Endothelial cell of umbilical vein (primary cell): ENCODE results near the gene LMTK2. TPM values are rescaled to one million over a fixed set of nuclear protein-coding genes. Genes with fewer than 3 reads are reported as not detected.

ENCODE experiments used
- BruUV-seq: library from RNA; stranded (reverse); fragments of 400-500 nt; replicated peaks from 2 replicates; lab custom pipeline; 2021; lab: Mats Ljungman, UMichigan
- CTCF ChIA-PET: fragments of 300-600, 350-600 bp; sonication (Branson Sonifier 250); formaldehyde crosslinking; loops from one replicate; lab custom pipeline; 2021; ENCODE audit warnings: antibody characterized with exemption, inconsistent platforms; lab: Charles Lee
- POLR2A ChIA-PET: fragments of 300-600, 350-600 bp; sonication (Branson Sonifier 250); formaldehyde crosslinking; loops from one replicate; lab custom pipeline; 2021; ENCODE audit warnings: antibody characterized with exemption, inconsistent platforms; lab: Charles Lee
- DNase-seq: peaks from one replicate; pipeline ENCODE4 v3.0.0-alpha.2; 2011; ENCODE audit warnings: low read depth, low spot score
- FAIRE-seq: peaks from 2 replicates; lab custom pipeline; 2011; peaks lifted over from hg19 to GRCh38; lab: Jason Lieb, UNC
- H2AFZ ChIP-seq: 2 replicates; pipeline ENCODE4 v1.6.0; 2012; ENCODE audit warnings: low read depth, low read length, control low read depth, inconsistent platforms
- H3K27ac ChIP-seq: 2 replicates; pipeline ENCODE4 v1.5.1; 2011; ENCODE audit warnings: low read depth, mild to moderate bottlenecking, control low read depth, low read length, moderate library complexity; ENCODE audit not compliant: insufficient read depth
- H3K27me3 ChIP-seq, 2 experiments: 2 replicates each; pipeline versions ENCODE4 v1.6.0 to v1.6.1; 2011; ENCODE audit warnings: low read length in 2 of 2, mixed read lengths in 1 of 2; ENCODE audit not compliant: control insufficient read depth in 2 of 2, insufficient read depth in 2 of 2
- H3K36me3 ChIP-seq, 2 experiments: 2 replicates in 1 of 2; 3 replicates in 1 of 2; pipeline ENCODE4 v1.5.1; 2011; ENCODE audit warnings: low read length in 2 of 2, mild to moderate bottlenecking in 1 of 2, moderate library complexity in 1 of 2; ENCODE audit not compliant: control insufficient read depth in 2 of 2, insufficient read depth in 2 of 2; ENCODE audit errors: extremely low read depth in 1 of 2
- H3K4me1 ChIP-seq: 3 replicates; pipeline ENCODE4 v1.5.1; 2011; ENCODE audit warnings: mild to moderate bottlenecking, low read length; ENCODE audit not compliant: control insufficient read depth, insufficient read depth; ENCODE audit errors: extremely low read depth
- H3K4me2 ChIP-seq: 2 replicates; pipeline ENCODE4 v1.6.1; 2011; ENCODE audit warnings: low read length, control low read depth, mixed read lengths; ENCODE audit not compliant: insufficient read depth
- H3K4me3 ChIP-seq, 3 experiments: fragments of 200-600 bp in 1 of 3; sonication (generic), shearing (Covaris generic) in 1 of 3; replicated peaks in 1 of 3; 2 replicates each; pipeline ENCODE4 v1.5.1; 2011 to 2016; ENCODE audit warnings: control low read depth in 3 of 3, low read length in 3 of 3, mild to moderate bottlenecking in 2 of 3, inconsistent platforms in 1 of 3, low read depth in 1 of 3, moderate library complexity in 1 of 3; ENCODE audit not compliant: insufficient read depth in 1 of 3
- H3K79me2 ChIP-seq: 2 replicates; pipeline ENCODE4 v1.6.0; 2012; ENCODE audit warnings: low read length, inconsistent platforms; ENCODE audit not compliant: control insufficient read depth, insufficient read depth
- H3K9ac ChIP-seq: replicated peaks from 2 replicates; pipeline ENCODE3; 2011; ENCODE audit warnings: low read length, control low read depth; ENCODE audit not compliant: insufficient read depth; ENCODE audit errors: extremely low read depth
- H3K9me1 ChIP-seq: replicated peaks from 3 replicates; pipeline ENCODE4 v1.6.0; 2011; ENCODE audit warnings: mild to moderate bottlenecking, low read length; ENCODE audit not compliant: control insufficient read depth, insufficient read depth; ENCODE audit errors: extremely low read depth
- H3K9me3 ChIP-seq: replicated peaks from 2 replicates; pipeline ENCODE4 v1.5.1; 2012; ENCODE audit warnings: low read length, inconsistent platforms; ENCODE audit not compliant: control insufficient read depth, insufficient read depth
- H4K20me1 ChIP-seq: replicated peaks from 2 replicates; pipeline ENCODE3; 2011; ENCODE audit warnings: mild to moderate bottlenecking, low read length; ENCODE audit not compliant: control insufficient read depth, insufficient read depth; ENCODE audit errors: extremely low read depth
- CTCF ChIP-seq, 2 donors: IDR thresholded peaks; 1 replicate in 1 of 2; 2 replicates in 1 of 2; pipeline ENCODE4 v1.5.1; 2011; ENCODE audit warnings: low read length in 2 of 2, mild to moderate bottlenecking in 2 of 2, moderate library complexity in 2 of 2, control low read depth in 1 of 2, inconsistent platforms in 1 of 2, low read depth in 1 of 2; ENCODE audit not compliant: insufficient read depth in 1 of 2; ENCODE audit errors: extremely low read depth in 1 of 2
- EZH2 ChIP-seq: IDR thresholded peaks from 2 replicates; pipeline ENCODE4 v1.6.1; 2012; ENCODE audit warnings: borderline replicate concordance, low read depth, mild to moderate bottlenecking, moderate library complexity, low read length, inconsistent platforms; ENCODE audit not compliant: severe bottlenecking
- FOS ChIP-seq: IDR thresholded peaks from 2 replicates; pipeline ENCODE4 v1.6.1; 2011; ENCODE audit warnings: mild to moderate bottlenecking, low read length, moderate library complexity, borderline replicate concordance; ENCODE audit not compliant: insufficient read depth
- GATA2 ChIP-seq: IDR thresholded peaks from 2 replicates; pipeline ENCODE4 v1.7.0; 2011; ENCODE audit warnings: low read depth, mild to moderate bottlenecking, moderate library complexity, mixed read lengths, low read length; ENCODE audit not compliant: insufficient read length, insufficient read depth
- JUN ChIP-seq: IDR thresholded peaks from 2 replicates; pipeline ENCODE4 v1.6.1; 2011; ENCODE audit warnings: borderline replicate concordance, low read depth; ENCODE audit not compliant: insufficient read length, insufficient read depth
- MAX ChIP-seq: IDR thresholded peaks from 2 replicates; pipeline ENCODE4 v1.6.1; 2011; ENCODE audit not compliant: insufficient read depth, insufficient read length
- MYC ChIP-seq: IDR thresholded peaks from one replicate; pipeline ENCODE4 v1.6.1; 2011; ENCODE audit warnings: mild to moderate bottlenecking, low read depth, low read length
- POLR2A ChIP-seq: IDR thresholded peaks from 2 replicates; pipeline ENCODE4 v1.6.1; 2012; ENCODE audit warnings: low read depth, mild to moderate bottlenecking, control low read depth, low read length
- POLR2AphosphoS5 ChIP-seq: IDR thresholded peaks from 2 replicates; pipeline ENCODE4 v1.6.1; 2012; ENCODE audit warnings: low read depth, mild to moderate bottlenecking, control low read depth, low read length, moderate library complexity; ENCODE audit not compliant: insufficient read depth
- dilution Hi-C: fragments of 300-500 bp; cut with MboI; formaldehyde crosslinking; loops from one replicate; pipeline ENCODE4 v1.15.0; 2019; ENCODE audit warnings: low sequenced_read_pairs; ENCODE audit not compliant: extremely low pct_ligation_motif_present
- intact Hi-C: fragments of 100-400 bp; cut with micrococcal nuclease; formaldehyde crosslinking; loops from one replicate; pipeline ENCODE4 v1.10.0; 2022
- polyA plus RNA-seq, 4 experiments: library from polyadenylated mRNA; depleted of rRNA in 3 of 4; stranded (reverse) in 3 of 4; unstranded in 1 of 4; fragments of >200 nt; gene quantifications; 2 replicates each; pipeline versions ENCODE4 v1.2.1 to v1.2.3, GENCODE V29; 2011 to 2012; ENCODE audit warnings: missing spikeins in 1 of 4
- total RNA-seq: library from RNA; stranded (reverse); gene quantifications from 2 replicates; pipeline ENCODE4 v1.2.3, GENCODE V29; 2021

The LMTK2 gene
- total and polyA plus RNA-seq, 2 donors (not counting 3 experiments of a cell fraction or from before 2014, with no cell fraction given) = 5.9 to 13.8 TPM

GRCh38 chr7:98156700-98157099, 50.0 kb downstream of the LMTK2 start:
- TF ChIP-seq EZH2 (no peak), FOS (no peak), MAX (no peak), GATA2 (no peak), CTCF (IDR thresholded peaks at IDR 0.05; ENCODE audit: extremely low read depth in 1 of 2, insufficient read depth in 1 of 2, low read depth in 1 of 2, low read length in 2 of 2) (no peak), JUN (no peak), POLR2AphosphoS5 (no peak), POLR2A (no peak), MYC (no peak)
- H3K27me3 ChIP-seq = no peaks in the 10 kb centered on the region
- no peaks in the 10 kb centered on the region for H3K9me1 ChIP-seq
- ChIA-PET CTCF (interaction anchor here (1.1 to 1.4 kb wide), 4 partner anchors 10 to 135 kb away, joined by 3 to 4 read pairs (median 4); no protein-coding TSS in a partner anchor), POLR2A (no interaction called here)
- H3K4me2 ChIP-seq = no peak overlapping the region
- H3K79me2 ChIP-seq = no peaks in the 10 kb centered on the region
- no TSS peak for BruUV-seq
- FAIRE-seq (no peak), DNase-seq (no peak)
- H3K9ac ChIP-seq = no peak overlapping the region
- H2AFZ ChIP-seq = no peak overlapping the region
- peaks cover 5 to 8% of the 10 kb centered on the region in 2 experiments for H3K36me3 ChIP-seq
- dilution Hi-C loops = loop anchor here (25.0 kb wide), 1 partner anchor 144 kb away; no protein-coding TSS in a partner anchor
- intact Hi-C loops = no loop called here
- no peaks in the 10 kb centered on the region for H3K4me1 ChIP-seq
- H4K20me1 ChIP-seq = no peaks in the 10 kb centered on the region
- no peaks in the 10 kb centered on the region for H3K9me3 ChIP-seq
- no peak overlapping the region for H3K27ac ChIP-seq
- no peak overlapping the region for H3K4me3 ChIP-seq
